Measurements from ENCODE around the gene TRAF3.
A peak's percentile ranks its signal among the peaks of the same experiment; 100 is the strongest.

TRAF3 gene

DNA sequence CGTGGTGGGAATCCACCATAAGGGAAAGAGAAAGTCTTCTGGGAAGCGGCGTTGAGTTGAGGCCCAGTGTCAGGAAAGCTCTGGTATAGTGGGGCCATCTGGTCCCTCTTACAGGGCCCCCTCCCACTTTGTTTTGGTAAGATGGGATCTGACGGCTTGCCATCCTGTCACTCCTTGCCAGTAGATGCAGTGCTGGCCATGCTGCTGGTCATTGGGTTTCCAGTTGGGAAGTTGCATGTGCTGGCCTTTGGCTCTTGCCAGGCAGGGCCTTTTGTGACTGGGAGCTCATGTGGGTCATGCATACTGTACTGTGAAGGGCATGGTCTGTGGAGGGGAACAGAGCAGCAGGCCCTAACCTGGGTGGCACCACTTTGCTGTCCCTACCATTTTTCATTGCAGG is 3.8 kb downstream of the TRAF3 start:
- H3K27me3 Mint-ChIP-seq, result no peaks in the 10 kb centered on the region
- H3K9me3 Mint-ChIP-seq, result no peaks in the 10 kb centered on the region
- H3K36me3 Mint-ChIP-seq (ENCODE audit: low read depth), result peaks cover 47% of the 10 kb centered on the region
- H3K4me1 Mint-ChIP-seq (ENCODE audit: low read depth), result peaks cover 75% of the 10 kb centered on the region
- H3K4me3 Mint-ChIP-seq, result peak overlapping the region; percentile 92
- peak overlapping the region; percentile 55 for H3K27ac Mint-ChIP-seq

DNA sequence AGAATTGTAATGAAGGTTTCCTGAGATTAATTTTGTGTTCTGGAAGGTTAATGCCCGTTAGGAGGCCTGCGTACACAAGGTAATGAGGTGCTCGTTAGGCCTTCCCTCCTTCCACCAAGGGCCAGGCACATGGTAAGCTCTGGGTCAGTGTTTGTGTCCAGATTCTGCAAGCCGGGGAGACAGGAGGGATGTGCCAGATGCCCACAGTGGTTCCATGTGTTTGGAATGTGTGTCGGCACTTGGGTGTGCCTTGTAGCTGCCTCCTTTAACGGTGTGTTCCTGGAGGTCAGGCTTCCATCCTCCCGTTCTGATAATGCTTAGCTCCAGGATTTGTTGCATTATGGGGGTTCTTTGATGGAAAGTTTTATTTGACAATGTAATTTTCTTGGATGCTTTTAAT is 5.7 kb downstream of the TRAF3 start:
- Mint-ChIP-seq H3K27ac (no peak overlapping the region), H3K36me3 (ENCODE audit: low read depth) (peaks cover 54% of the 10 kb centered on the region), H3K4me1 (ENCODE audit: low read depth) (peaks cover 77% of the 10 kb centered on the region), H3K27me3 (no peaks in the 10 kb centered on the region), H3K9me3 (no peaks in the 10 kb centered on the region), H3K4me3 (no peak overlapping the region)

GRCh38 chr14:102784892-102785594 is 7.8 kb downstream of the TRAF3 start:
- Mint-ChIP-seq H3K27me3 (no peaks in the 10 kb centered on the region), H3K4me1 (ENCODE audit: low read depth) (peaks cover 77% of the 10 kb centered on the region), H3K27ac (peak overlapping the region; percentile 54), H3K9me3 (no peaks in the 10 kb centered on the region), H3K4me3 (peak overlapping the region; percentile 19), H3K36me3 (ENCODE audit: low read depth) (peaks cover 47% of the 10 kb centered on the region)

- Mint-ChIP-seq H3K36me3 (ENCODE audit: low read depth) (peaks cover 49% of the 10 kb centered on the region), H3K27ac (peak overlapping the region; percentile 54), H3K9me3 (no peaks in the 10 kb centered on the region), H3K27me3 (no peaks in the 10 kb centered on the region), H3K4me3 (no peak overlapping the region), H3K4me1 (ENCODE audit: low read depth) (peaks cover 77% of the 10 kb centered on the region)
Observed at GRCh38 chr14:102785595-102785963, 8.3 kb downstream of the TRAF3 start.

GRCh38 chr14:102786768-102787167 is 9.5 kb downstream of the TRAF3 start:
- Mint-ChIP-seq H3K27me3 (no peaks in the 10 kb centered on the region), H3K4me1 (ENCODE audit: low read depth) (peaks cover 81% of the 10 kb centered on the region), H3K36me3 (ENCODE audit: low read depth) (peaks cover 52% of the 10 kb centered on the region), H3K4me3 (no peak overlapping the region), H3K9me3 (peaks cover 4% of the 10 kb centered on the region), H3K27ac (peak overlapping the region; percentile 66)

DNA sequence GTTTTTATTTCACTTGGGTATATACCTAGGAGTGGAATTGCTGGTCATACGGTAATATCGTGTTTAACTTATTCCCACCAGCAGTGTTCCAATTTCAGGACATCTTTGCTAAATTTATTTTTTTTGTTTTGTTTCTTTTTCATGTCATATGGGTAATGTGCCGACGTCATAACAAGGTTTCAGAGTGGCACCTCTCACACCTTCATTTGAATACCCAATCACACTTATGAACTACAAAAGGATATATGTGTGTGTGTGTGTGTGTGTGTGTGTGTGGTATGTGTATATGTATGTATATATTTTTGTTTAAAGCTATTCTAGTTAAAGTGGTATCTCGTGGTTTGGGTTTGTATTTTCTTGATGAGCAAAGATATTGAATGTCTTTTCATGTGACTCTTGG is 12.1 kb downstream of the TRAF3 start:
- H3K36me3 Mint-ChIP-seq (ENCODE audit: low read depth), result peaks cover 66% of the 10 kb centered on the region
- H3K4me1 Mint-ChIP-seq (ENCODE audit: low read depth), result peaks cover 82% of the 10 kb centered on the region
- no peaks in the 10 kb centered on the region for H3K27me3 Mint-ChIP-seq
- H3K4me3 Mint-ChIP-seq, result no peak overlapping the region
- H3K27ac Mint-ChIP-seq, result no peak overlapping the region
- peaks cover 4% of the 10 kb centered on the region for H3K9me3 Mint-ChIP-seq

DNA sequence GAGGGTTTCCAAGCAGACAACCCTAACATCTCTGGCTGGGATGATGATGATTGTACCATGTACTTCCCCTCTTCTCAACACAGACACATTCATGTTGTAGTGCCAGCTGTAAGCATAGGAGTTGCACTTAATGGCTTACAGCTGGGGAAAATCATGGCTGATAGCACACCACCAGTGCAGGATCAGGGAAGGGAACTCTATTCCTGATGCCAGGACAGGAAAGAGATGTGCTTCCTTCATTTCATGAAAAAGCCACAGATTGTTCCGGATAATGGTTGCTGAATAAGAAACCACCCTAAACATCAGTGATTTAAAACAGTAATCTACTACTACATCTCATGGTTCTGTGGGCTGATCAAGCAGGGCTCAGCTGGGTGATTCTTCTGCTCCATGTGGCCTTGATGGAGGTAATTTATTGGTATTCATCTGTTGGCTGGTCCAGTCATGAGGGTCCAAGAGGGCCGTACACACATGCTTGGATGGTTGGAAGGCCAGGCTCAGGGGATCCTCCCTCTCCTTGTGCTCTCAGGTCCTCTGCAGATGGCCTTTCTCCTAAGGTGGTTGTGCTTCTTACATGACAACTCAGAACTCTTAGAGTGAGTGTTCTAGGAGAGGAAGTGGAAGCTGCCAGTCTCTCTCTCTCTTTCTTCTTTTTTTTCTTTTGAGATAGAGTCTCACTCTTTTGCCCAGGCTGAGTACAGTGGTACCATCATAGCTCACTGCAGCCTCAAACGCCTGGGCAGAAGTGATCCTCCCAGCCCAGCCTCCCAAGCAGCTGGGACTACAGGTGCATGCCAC is 16.5 kb downstream of the TRAF3 start:
- Mint-ChIP-seq H3K36me3 (ENCODE audit: low read depth) (peaks cover 66% of the 10 kb centered on the region), H3K4me1 (ENCODE audit: low read depth) (peaks cover 86% of the 10 kb centered on the region)

DNA sequence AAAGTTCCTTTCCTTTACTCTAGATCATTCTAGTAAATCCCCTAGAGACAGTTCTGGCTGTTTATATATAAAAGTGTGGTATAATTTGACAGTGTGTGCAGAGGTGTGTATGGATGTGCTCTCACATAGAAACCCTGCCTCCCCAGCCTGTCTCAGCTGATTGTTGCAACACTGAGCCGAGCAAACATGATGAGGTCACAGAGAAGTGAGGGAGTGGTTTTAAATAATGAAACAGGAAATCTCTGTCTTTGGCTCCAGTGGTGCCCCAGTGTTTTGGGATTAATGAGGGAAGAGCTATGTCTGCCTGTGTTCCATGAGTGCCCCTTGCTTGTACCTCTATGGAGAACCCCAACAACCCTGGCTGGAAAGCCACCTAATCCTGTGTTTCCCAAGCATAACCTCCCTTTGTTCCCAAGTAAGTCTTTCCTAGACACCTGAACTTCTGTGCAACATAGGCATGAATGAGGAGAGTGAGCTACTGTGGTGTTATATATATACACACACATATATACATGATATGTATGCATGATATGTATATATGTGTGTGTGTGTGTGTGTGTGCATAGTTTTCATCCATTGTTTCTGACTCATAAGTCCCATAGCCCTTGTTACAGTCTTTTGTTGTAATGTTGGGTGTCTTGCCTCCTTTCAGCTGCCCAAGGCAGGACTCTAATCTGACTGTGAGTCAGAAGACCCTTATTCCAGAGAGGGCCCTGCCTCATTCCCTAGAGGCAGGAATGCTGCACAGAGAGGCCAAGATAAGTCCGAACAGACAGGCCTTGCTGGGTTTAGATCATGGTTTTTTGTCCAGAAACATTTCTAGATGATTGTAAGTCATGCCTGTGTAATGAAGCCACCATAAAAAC is 18.0 kb downstream of the TRAF3 start:
- Mint-ChIP-seq H3K4me1 (ENCODE audit: low read depth) (peaks cover 86% of the 10 kb centered on the region), H3K9me3 (peaks cover 4% of the 10 kb centered on the region), H3K4me3 (no peak overlapping the region), H3K27me3 (no peaks in the 10 kb centered on the region), H3K27ac (peak overlapping the region; percentile 81), H3K36me3 (ENCODE audit: low read depth) (peaks cover 66% of the 10 kb centered on the region)

More for the DNA sequence above, 16.5 kb downstream of the TRAF3 start:
- Mint-ChIP-seq H3K9me3 (peaks cover 4% of the 10 kb centered on the region), H3K27ac (peak overlapping the region; percentile 70), H3K27me3 (no peaks in the 10 kb centered on the region), H3K4me3 (no peak overlapping the region)

DNA sequence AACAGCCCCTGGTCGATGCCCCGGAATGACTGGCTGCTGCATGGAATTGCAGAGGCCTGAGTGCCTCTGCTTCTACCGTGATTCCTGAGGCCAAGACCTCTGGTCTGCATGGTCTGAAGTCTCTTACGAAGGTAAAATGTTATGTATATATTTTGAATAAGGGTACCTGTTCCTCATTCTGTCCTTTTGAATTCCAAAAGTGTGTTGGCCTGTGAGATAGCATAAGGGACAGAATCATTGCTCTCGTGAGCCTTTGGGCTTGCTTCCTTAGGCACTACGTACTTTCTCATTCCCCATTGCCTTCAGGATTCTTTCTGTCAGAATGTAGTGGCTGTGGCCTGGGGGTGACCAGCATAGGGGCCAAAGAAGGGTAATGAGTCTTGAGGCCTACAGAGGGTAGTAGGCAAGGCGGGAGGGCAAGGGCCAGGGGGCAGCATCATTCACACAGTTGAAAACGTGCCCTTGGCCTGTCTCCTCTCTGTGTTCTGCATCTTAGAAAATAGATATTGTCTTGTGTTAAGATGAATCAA is 19.5 kb downstream of the TRAF3 start:
- H3K27ac Mint-ChIP-seq, result no peak overlapping the region
- H3K27me3 Mint-ChIP-seq, result no peaks in the 10 kb centered on the region
- no peak overlapping the region for H3K4me3 Mint-ChIP-seq
- H3K4me1 Mint-ChIP-seq (ENCODE audit: low read depth), result peaks cover 74% of the 10 kb centered on the region
- H3K9me3 Mint-ChIP-seq, result no peaks in the 10 kb centered on the region
- H3K36me3 Mint-ChIP-seq (ENCODE audit: low read depth), result peaks cover 53% of the 10 kb centered on the region

DNA sequence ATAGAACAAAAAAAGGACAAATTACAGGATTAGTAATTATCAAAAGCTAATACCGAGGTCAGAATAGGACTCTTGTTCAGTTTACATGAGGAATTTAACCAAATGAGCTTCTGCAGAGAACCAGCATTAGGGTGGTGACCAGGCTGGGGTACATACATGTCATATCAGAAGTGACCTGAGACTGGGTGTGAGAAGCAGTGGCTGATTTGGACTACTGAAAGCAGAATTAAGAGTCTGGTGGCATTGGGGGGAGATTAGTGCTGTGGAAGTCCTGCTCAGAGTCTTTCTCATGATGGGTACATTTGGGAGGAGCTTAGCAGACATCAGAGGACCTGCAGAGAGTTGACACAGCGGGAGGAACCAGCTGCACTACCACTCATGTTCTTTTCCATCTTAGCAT is 21.7 kb downstream of the TRAF3 start:
- H3K36me3 Mint-ChIP-seq (ENCODE audit: low read depth), result peaks cover 42% of the 10 kb centered on the region
- H3K4me3 Mint-ChIP-seq, result peak overlapping the region; percentile 9
- no peaks in the 10 kb centered on the region for H3K9me3 Mint-ChIP-seq
- no peaks in the 10 kb centered on the region for H3K27me3 Mint-ChIP-seq
- peak overlapping the region; percentile 69 for H3K27ac Mint-ChIP-seq
- H3K4me1 Mint-ChIP-seq (ENCODE audit: low read depth), result peaks cover 75% of the 10 kb centered on the region

GRCh38 chr14:102799684-102800562 is 22.7 kb downstream of the TRAF3 start:
- Mint-ChIP-seq H3K36me3 (ENCODE audit: low read depth) (peaks cover 37% of the 10 kb centered on the region), H3K4me1 (ENCODE audit: low read depth) (peaks cover 75% of the 10 kb centered on the region), H3K27ac (peak overlapping the region; percentile 86), H3K9me3 (no peaks in the 10 kb centered on the region), H3K27me3 (no peaks in the 10 kb centered on the region), H3K4me3 (no peak overlapping the region)

GRCh38 chr14:102802834-102803523 is 25.7 kb downstream of the TRAF3 start:
- Mint-ChIP-seq H3K36me3 (ENCODE audit: low read depth) (peaks cover 49% of the 10 kb centered on the region), H3K4me3 (no peak overlapping the region), H3K27ac (peak overlapping the region; percentile 99), H3K27me3 (no peaks in the 10 kb centered on the region), H3K9me3 (no peaks in the 10 kb centered on the region), H3K4me1 (ENCODE audit: low read depth) (peaks cover 82% of the 10 kb centered on the region)

DNA sequence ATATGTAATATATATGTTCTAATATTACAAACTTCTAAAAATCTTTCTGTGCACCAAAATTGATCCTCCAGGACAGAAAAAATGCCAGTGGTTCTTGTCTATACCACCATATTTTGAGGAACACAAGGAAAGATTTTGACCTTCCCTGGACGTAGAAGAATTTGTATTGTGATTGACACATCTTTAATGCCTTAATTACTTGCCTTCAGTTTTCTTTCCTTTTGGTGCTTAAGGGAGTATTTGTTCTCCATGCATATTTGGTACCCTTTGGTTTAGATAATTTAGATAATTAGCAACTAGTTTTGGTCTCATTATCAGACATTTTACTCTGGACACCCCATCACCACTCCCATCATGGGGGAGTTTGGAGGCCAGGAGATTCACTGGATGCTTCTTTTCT is 27.6 kb downstream of the TRAF3 start:
- Mint-ChIP-seq H3K4me1 (ENCODE audit: low read depth) (peaks cover 82% of the 10 kb centered on the region), H3K36me3 (ENCODE audit: low read depth) (peaks cover 44% of the 10 kb centered on the region), H3K27ac (peak overlapping the region; percentile 99), H3K9me3 (no peaks in the 10 kb centered on the region), H3K4me3 (peak overlapping the region; percentile 79), H3K27me3 (no peaks in the 10 kb centered on the region)

Measured in stimulated activated naive CD8-positive, alpha-beta T cell treated with anti-CD3 and anti-CD28 coated beads, Interleukin-15, Interleukin-2, amounts not matched to agents 100 ng/mL and 50 ng/mL, for 24 hours (primary cell).